Activated T-cell treated with anti-CD3 and anti-CD28 coated beads, Interleukin-2, amount 50 U/mL, for 48 hours (primary cell): ENCODE data around the gene NR1H2.
A peak's percentile ranks its signal among the peaks of the same experiment; 100 is the strongest.

Experiments
- DNase-seq, 2 experiments: peaks; one replicate each; pipeline ENCODE4 v3.0.0-alpha.2; 2020

Gene NR1H2

DNA sequence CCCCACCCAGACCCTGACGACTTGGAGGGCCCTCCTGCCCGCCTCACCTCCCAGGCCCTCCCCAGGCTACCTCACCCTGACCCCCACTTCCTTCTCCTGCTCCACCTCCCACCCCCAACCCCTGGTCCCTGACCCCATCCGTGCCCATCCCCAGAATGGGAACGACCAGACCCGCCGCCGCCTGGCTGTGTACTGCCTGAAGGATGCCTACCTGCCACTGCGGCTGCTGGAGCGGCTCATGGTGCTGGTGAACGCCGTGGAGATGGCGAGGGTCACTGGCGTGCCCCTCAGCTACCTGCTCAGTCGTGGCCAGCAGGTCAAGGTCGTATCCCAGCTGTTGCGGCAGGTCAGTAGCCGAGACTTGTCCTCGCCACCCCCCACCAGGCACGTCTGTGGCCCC is 30.6 kb downstream of the NR1H2 start:
- no peak for DNase-seq

DNA sequence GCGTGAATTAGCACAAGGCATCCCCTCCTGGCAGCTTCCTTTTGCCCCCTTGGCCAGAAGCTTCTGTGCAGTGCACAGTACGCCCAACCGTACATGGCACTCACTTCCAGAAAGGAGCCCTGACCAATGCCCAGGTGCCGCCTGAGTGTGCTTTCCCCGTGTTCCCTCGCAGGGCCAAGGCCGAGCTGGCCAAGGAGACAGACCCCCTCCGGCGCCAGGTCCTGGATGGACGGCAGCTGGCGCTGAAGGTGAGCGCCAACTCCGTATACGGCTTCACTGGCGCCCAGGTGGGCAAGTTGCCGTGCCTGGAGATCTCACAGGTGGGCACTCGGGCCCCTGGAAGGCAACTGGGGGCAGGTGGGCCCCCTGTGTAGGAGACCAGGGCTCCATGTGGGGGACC is 33.1 kb downstream of the NR1H2 start:
- no peak for DNase-seq

DNA sequence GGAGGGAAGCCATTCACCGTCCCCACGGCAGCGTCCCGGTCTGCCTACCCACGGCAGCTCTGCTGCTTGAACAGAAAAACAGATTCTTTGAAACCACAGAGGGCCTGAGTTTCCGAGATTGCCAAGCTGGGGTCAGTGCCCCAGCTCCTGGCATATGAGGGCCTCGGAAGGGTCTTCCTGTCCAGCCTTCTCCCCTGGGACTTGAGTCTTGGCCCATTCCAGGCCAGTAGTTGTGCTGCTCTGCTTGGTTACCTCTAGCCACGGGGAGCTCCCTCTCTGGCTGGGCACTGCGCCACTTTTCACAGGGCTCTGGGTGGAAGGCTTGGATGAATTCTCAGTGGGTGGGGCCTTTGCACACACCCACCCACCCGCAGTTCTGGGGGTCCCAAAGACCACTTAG is 33.9 kb downstream of the NR1H2 start:
- no peak for DNase-seq

DNA sequence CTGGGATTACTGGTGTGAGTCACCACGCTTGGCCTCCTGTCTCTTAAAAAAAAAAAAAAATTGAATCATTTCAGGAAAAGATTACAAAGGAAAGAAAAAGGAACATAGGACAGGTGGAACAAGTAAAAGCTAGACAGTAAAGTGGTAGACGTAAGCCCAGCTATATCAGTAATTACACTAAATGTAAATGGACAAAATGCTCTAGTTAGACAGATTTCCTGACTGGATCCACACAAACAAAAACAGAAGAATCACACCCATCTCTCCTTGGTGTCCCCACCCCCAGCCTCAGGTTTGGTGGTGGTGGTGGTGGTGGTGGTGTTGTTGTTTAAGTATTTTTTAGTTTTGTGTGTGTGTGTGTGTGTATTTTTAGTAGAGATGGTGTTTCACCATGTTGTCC is 36.2 kb downstream of the NR1H2 start:
- DNase-seq, result no peak

DNA sequence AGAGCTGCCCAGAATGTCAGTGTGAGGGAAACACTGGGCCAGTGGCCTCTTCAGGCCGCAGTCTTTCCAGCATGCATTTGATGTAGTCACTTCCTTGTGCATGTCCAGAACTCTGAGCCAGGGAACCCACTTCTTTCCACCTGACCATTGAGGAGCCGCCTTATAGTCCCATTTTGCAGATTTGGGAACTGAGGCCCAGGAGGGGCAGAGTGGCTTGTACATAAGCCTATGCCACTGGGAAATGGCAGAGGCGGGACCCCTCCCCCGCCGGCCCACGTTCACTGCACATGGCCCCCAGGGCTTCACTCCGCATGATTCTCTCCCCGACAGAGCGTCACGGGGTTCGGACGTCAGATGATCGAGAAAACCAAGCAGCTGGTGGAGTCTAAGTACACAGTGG is 36.8 kb downstream of the NR1H2 start:
- no peak for DNase-seq

DNA sequence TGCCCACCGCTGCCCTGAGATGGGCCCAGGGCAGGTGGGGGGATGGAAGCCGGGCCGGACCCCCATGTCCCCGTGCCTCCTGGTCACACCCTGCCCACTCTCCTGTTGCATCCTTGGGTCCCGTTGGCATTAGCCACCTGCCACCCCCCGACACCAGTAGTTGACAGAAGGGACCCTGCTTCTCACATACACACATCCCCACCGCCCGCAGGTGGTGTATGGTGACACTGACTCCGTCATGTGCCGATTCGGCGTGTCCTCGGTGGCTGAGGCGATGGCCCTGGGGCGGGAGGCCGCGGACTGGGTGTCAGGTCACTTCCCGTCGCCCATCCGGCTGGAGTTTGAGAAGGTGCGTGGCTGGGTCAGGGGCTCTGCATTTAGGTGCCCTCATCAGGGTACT is 37.3 kb downstream of the NR1H2 start:
- DNase-seq, result no peak

DNA sequence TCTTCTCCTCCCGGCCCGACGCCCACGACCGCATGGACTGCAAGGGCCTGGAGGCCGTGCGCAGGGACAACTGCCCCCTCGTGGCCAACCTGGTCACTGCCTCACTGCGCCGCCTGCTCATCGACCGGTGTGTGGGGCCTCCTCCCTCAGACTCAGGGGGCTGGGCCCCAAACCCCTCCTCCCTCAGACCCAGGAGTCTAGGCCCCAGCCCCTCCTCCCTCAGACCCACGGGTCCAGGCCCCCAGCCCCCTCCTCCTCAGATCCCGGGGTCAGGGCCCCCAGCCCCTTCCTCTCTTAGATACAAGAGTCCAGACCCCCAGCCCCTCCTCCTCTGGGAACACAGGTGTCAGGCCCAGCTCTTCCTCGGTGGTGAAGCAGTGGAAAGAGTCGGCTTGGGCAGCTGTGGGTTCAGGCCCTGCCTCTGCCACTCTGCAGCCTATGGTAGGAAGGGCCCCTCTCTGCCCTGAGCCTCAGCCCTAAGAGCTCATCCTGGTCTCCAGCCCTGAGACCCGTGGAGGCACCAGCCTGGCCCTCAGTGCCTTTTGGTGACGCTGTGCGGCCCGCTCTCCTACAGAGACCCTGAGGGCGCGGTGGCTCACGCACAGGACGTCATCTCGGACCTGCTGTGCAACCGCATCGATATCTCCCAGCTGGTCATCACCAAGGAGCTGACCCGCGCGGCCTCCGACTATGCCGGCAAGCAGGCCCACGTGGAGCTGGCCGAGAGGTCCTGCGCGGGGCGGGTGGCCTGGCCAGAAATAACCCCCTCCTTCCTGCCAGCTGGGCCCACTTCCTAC is 38.8 kb downstream of the NR1H2 start:
- peak; percentile 86 to 89 for DNase-seq

DNA sequence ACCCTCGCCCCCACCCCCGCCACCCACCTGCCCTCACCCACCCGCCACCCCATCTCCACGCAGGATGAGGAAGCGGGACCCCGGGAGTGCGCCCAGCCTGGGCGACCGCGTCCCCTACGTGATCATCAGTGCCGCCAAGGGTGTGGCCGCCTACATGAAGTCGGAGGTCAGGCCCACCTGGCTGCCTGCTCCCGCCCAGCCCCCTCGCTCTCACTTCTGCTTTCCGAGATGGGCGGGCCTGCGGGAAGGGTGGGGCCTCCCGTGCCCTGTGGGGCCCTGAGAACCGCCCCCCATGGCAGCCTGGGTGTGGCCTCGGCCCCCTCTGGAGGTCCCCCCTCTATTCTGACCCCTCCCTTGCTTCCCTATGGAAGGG is 39.4 kb downstream of the NR1H2 start:
- no peak for DNase-seq

DNA sequence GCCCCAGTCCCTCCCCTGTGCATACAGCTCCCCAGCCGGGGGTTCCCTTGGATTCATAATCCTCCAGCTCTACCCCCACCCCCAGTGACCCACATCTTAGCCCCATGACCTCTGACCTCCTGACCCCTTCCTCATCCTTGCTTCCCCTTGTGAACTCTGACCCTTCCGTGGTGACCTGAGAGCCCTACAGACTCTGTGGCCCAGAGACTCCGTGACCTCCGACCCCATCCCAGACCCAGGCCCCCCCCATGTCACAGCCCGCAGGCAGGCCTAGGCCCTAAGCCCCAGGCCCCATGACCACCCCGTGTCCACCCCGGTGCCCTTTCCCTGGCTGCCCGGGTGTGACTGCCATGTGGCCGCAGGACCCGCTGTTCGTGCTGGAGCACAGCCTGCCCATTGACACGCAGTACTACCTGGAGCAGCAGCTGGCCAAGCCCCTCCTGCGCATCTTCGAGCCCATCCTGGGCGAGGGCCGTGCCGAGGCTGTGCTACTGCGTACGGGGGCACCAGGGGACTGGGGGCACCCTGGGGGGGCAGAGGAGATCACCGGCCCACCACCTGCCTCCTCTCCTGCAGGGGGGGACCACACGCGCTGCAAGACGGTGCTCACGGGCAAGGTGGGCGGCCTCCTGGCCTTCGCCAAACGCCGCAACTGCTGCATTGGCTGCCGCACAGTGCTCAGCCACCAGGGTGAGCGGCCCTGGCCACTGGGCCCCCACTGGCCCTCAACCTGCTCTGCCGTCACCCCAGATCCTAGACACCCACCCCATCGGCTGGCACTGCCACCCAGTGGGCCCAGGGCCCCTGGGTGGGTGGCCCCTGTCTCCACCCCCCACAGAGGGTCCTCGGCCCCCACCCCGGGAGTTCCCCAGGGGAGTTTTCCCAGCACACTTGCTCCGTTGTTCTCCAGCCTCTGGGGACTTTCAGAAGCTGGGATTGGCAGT is 40.0 kb downstream of the NR1H2 start:
- DNase-seq, result no peak

DNA sequence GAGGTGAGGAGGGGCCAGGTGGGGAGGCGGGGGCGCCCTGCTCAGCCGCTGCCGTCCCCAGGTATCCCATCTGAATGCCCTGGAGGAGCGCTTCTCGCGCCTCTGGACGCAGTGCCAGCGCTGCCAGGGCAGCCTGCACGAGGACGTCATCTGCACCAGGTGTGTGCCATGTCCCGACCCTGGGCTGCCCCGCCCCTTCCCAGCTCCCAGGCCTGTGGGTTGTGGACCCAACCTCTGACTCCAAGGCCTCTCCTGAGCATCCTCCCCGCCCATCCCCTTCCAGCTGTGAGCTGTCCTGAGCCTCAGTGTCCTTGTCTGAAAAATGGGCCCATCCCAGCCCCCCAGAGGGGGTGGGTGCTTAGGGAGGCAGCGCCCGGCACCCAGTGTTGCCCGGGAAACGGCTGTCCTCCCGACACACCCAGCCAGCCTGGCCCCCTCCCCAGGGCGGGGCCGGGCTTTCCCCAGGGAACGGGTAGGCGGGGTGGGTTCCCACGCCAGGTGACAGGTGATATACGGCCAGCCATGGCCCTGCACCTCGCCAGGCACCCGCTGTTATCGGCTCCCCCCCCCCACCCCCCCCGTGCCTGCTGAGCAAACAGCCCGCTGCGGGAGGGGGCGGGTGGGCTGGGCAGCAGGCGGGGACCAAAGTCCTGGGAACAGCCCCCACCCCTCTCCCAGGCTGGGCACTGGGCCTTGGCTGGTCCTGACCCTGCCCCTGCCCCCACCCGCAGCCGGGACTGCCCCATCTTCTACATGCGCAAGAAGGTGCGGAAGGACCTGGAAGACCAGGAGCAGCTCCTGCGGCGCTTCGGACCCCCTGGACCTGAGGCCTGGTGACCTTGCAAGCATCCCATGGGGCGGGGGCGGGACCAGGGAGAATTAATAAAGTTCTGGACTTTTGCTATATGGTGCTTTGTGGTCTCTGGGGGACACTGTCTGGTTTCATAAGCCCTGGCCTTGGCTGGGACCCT is 41.1 kb downstream of the NR1H2 start:
- DNase-seq, result no peak

DNA sequence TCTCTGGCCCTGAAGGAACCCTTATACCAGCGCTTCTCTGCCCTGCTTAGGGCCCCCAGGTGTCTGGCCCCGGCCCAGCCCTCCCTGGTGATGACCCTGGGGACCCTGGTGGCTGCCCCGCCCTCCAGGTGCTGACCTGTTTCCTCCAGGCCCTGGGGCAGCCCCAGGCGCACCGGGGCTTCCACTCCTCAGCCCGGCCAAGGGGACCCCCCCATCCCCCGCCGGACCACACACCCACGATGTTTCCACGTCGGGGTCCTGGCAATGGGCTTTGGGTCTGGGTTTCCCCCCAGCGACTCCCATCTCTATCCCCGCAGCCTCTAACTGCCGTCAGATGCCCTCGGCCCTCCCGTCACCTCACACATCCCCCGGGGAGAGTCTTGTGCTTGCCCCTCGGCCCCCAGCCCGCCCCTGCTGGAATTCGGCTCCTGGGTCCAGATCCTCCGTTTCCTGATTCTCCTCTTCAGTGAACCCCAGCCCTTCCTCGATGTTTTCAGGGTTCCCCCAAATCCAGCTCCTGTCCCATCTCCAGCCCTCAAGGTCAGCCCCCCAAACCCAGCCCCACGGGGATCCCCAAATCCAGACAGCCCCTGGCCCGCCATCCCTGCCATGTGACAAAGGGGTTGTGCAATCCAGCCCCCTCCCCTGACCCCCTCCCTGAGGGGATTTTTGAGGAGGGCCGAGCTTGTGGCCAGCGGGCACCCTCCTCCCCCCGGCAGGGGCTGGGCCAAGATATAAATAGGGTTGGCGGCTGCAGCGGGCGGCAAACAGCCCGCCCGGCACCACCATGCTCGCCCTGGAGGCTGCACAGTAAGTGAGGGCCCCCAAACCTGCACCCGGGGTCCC is 42.1 kb downstream of the NR1H2 start, which contains the start of gene SPIB:
TSS of gene SPIB (plus strand) at position 763 of the 846 bp plus-strand sequence. CDS start at position 788, 25 bp downstream.
- no peak for DNase-seq

DNA sequence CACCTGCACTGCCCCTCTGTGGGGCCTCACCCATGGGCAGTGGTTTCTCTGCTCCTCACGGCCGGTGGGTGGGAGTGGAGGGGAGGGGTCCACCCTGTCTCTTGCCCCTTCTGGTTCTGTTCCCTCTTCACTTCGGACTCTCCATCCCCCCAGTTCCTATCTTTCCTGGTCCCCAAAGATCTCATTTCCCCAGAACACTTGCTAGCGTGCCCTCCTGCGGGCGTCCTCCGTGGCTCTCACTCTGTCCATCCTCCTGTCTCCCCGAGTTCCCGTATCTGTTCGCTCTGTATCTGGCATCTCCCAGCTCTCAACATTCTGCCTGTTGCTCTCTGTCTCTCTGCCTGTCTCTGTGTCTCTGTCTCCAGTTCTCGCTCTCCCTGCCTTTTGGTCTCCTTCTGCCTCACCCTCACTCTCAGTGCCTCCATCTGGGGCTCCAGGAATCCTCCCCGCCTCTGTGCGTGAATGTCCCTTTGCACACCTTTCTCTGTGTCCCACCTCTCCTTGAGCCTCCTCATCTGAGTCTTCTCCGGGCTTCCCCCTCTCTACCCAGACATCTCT is 42.8 kb downstream of the NR1H2 start:
- no peak for DNase-seq

DNA sequence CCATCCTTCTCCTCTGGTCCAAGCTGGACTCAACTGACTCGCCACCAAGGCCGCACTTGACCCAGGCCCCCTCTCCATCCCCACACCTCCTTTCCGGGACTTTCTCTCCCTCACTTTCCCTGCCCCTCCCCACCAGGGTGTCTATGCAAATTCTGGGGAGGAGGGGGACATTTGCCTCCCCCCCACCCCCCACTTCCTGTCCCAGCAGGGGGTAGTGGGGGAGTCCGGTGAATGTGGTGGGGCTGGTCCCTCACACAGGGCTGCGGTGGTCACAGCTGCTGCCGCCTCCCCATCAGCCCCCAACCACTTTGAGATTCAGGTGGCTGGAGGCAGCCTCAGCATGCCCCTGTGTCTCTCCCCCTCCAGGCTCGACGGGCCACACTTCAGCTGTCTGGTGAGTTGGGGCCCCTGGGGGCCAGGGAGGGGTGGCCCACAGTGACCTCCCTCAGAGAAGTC is 43.4 kb downstream of the NR1H2 start:
- DNase-seq, result no peak

DNA sequence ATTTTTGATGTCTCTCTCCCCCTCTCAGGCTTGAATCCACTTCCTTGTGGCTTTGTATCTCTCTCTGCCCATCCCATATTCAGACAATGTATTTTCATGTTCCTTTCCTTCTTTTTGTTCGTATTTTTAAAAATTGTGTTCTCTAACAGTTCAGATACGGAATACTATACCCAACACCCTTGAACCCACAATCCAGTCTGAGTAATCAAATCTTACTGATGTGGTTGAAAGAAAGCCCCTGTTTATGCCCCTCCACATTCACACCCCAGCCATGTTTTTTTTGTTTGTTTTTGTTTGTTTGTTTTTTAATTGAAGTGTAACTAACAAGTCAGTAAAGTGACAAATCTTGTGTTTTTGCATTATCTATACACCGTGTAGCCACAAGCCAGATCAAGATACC is 43.9 kb downstream of the NR1H2 start:
- DNase-seq, result no peak

DNA sequence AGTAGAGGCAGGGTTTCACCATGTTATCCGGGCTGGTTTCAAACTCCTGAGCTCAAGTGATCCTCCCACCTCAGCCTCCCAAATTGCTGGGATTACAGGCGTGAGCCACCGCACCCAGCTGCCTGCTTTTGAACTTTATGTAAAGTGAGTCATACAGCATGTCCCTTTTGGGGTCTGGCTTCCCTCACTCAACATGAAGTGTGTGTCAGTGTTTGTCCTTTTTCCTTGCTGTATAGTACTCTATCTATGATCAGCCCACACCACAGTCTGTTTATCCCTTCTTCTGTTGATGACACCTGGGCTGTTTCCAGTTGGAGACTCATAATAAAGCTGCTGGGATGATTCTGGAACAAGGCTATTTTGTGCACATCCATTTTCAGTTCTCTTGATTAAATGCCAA is 44.6 kb downstream of the NR1H2 start:
- no peak for DNase-seq

DNA sequence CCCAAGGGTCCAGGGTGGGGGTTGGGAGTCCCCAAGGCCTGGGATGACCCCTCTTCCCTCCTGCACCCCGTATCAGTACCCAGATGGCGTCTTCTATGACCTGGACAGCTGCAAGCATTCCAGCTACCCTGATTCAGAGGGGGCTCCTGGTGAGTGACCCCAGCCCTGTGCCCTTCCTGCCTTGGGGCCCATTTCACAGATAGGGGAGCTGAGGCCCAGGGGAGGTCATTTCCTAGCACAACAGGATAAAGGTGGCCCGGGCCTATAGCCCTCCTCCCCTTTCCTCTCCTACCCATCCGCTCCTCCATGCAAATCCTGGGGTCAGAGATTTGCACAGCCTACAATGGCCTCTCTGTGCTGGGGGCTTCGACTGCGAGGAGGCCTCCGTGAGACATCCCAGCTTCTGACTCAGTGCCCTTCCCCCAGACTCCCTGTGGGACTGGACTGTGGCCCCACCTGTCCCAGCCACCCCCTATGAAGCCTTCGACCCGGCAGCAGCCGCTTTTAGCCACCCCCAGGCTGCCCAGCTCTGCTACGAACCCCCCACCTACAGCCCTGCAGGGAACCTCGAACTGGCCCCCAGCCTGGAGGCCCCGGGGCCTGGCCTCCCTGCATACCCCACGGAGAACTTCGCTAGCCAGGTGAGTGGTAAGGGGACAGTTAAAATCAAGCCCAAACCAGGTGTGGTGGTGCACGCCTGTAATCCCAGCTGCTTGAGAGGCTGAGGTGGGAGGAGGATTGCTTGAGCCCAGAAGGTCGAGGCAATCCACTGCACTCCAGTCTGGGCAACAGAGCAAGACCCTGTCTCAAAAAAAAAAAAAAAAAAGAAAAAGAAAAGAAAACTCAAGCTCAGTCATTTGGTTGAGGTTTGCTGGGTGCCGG is 46.4 kb downstream of the NR1H2 start:
- no peak for DNase-seq

DNA sequence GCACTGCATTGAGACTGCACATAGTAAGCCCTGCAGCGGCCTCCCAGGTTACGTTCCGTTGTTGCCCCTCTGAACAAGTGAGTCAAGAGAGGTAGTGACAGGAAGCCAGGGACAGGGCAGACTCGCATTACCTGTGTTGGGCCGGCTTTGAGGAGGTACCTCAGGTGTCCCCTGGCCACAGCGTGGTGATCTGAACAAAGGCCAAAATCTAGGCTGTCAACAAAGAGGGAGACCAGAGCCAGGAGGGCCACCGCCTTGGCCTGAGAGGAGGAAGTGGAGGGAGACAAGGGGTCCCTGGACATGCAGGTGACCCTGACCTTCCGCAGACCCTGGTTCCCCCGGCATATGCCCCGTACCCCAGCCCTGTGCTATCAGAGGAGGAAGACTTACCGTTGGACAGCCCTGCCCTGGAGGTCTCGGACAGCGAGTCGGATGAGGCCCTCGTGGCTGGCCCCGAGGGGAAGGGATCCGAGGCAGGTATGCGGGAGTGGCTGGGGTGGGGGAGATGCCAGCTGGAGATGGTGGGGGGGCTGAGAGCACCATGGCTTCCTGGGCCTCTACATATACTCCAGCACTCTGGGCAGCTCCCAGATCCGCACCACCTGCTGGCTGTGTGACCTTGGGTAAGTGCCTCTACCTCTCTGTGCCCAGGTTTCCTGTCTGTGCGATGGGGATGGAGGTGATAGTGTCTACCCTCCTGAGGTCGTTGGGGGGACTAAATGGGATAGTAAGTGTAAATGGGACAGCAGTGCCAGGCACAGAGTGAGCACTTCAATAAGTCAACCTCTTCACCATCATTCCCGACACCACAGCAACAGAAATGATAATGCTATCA is 47.2 kb downstream of the NR1H2 start:
- DNase-seq, result no peak

DNA sequence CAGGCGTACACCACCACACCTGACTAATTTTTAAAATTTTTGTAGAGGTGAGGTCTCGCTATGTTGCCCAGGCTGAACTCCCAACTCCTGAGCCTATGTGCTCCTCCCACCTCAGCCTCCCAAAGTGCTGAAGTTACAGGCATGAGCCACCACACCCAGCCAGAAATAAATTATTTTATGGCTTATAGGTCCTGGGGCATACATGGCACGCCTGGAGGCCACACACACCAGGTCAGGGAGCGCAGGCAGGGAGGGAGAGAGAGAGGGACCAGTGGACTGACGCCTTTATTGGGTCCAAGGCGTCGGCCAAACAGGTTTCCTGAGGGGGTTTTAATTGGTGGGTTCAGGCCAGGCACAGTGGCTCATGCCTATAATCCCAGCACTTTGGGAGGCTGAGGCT is 49.3 kb downstream of the NR1H2 start:
- no peak for DNase-seq

DNA sequence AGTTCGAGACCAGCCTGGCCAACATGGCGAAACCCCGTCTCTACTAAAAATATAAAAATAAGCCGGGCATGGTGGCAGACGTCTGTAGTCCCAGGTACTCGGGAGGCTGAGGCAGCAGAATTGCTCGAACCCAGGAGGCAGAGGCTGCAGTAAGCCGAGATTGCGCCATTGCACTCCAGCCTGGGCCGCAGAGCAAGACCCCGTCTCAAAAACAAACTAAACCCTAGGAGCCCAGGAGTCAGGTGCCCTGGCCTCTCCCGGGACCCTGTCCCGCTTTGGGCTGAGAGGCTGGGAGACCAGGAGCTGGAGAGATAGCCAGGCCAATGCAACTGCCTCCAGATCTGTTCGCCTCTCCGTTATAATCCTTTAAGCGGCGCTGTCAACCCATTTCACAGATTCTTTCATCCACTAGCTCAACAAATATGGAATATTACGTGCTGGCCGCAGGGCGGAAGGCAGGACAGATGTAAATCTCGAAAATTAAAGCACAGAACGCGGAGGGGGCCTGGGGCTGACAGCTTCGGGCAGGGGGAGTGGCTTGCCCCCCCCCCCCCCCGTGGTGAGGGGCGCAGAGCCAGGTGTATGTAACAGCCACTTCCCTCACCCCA is 51.2 kb downstream of the NR1H2 start:
- DNase-seq, result no peak
